Activated CD8-positive, alpha-beta T cell treated with anti-CD3 and anti-CD28 coated beads for 36 hours (primary cell): ENCODE measurements around the gene AHRR. TPM values are rescaled to one million over a fixed set of nuclear protein-coding genes. Genes with fewer than 3 reads are reported as not detected.

Experiments
- ATAC-seq: fragments of 200-7000 bp; cut with Tn5 transposase; one replicate; pipeline ENCODE4 v1.10.0; 2021; ENCODE audit warnings: mild to moderate bottlenecking, moderate library complexity
- CTCF ChIA-PET: fragments of 350-600 bp; sonication (Branson Sonifier 250); formaldehyde crosslinking; loops from one replicate; lab custom pipeline; 2021; ENCODE audit warnings: antibody characterized with exemption; lab: Charles Lee
- POLR2A ChIA-PET: fragments of 350-600 bp; sonication (Branson Sonifier 250); formaldehyde crosslinking; loops from one replicate; lab custom pipeline; 2021; ENCODE audit warnings: antibody characterized with exemption; lab: Charles Lee
- DNase-seq: peaks from one replicate; pipeline ENCODE4 v3.0.0-alpha.2; 2020
- H3K27ac Mint-ChIP-seq: one replicate; pipeline ENCODE4 v1.8.0; 2021; ENCODE audit warnings: mild to moderate bottlenecking, mixed read lengths
- H3K27me3 Mint-ChIP-seq: one replicate; pipeline ENCODE4 v1.8.0; 2021; ENCODE audit warnings: mixed read lengths
- H3K36me3 Mint-ChIP-seq: one replicate; pipeline ENCODE4 v1.8.0; 2021; ENCODE audit warnings: low read depth, mixed read lengths
- H3K4me1 Mint-ChIP-seq: one replicate; pipeline ENCODE4 v1.8.0; 2021; ENCODE audit warnings: low read depth, mixed read lengths
- H3K4me3 Mint-ChIP-seq: one replicate; pipeline ENCODE4 v1.8.0; 2021; ENCODE audit warnings: mild to moderate bottlenecking, moderate library complexity, mixed read lengths
- H3K9me3 Mint-ChIP-seq: one replicate; pipeline ENCODE4 v1.8.0; 2021; ENCODE audit warnings: mixed read lengths
- CTCF ChIP-seq: fragments of 200-600 bp; IDR thresholded peaks from one replicate; pipeline ENCODE4 v1.8.0; 2022; ENCODE audit warnings: antibody characterized with exemption, mild to moderate bottlenecking
- intact Hi-C: fragments of 100-400 bp; cut with micrococcal nuclease; formaldehyde crosslinking; loops from one replicate; pipeline ENCODE4 v1.10.0; 2022
- total RNA-seq, 2 experiments: library from RNA; stranded (reverse); gene quantifications; one replicate each; pipeline ENCODE4 v1.2.3, GENCODE V29; 2021

Gene AHRR
- total RNA-seq, 2 experiments from 2014 or later, result 26.3 to 27.9 TPM

GRCh38 chr5:458547-459353 lies 137.2 kb downstream of the AHRR start:
- Mint-ChIP-seq H3K27ac (peak overlapping the region; percentile 95), H3K27me3 (no peaks in the 10 kb centered on the region), H3K9me3 (no peaks in the 10 kb centered on the region), H3K36me3 (peaks cover 75% of the 10 kb centered on the region), H3K4me3 (peak overlapping the region; percentile 54), H3K4me1 (peaks cover 67% of the 10 kb centered on the region)
- ATAC-seq (peak; percentile 86), DNase-seq (peak; percentile 83)
- ChIA-PET POLR2A (interaction anchor here (1.1 to 4.3 kb wide), 4 partner anchors 12 to 19 kb away, joined by 3 to 31 read pairs (median 12); partner anchors contain the start of gene EXOC3), CTCF (interaction anchor here (0.9 to 1.9 kb wide), 3 partner anchors 11 to 14 kb away, joined by 4 to 5 read pairs (median 4); no protein-coding TSS in a partner anchor)
- intact Hi-C loops, result loop anchor here (10.0 kb wide), 1 partner anchor 156 kb away; the partner anchor contains the start of gene CEP72
- no peak for TF ChIP-seq CTCF

- ATAC-seq (no peak), DNase-seq (no peak)
- H3K9me3 Mint-ChIP-seq, result no peaks in the 10 kb centered on the region
- ChIA-PET POLR2A (interaction anchor here (2.1 to 4.3 kb wide), 3 partner anchors 11 to 15 kb away, joined by 5 to 31 read pairs (median 20); partner anchors contain the start of gene EXOC3), CTCF (interaction anchor here (1.7 to 1.9 kb wide), 2 partner anchors 13 to 15 kb away, joined by 4 to 5 read pairs; no protein-coding TSS in a partner anchor)
- H3K27me3 Mint-ChIP-seq, result no peaks in the 10 kb centered on the region
- peaks cover 74% of the 10 kb centered on the region for H3K36me3 Mint-ChIP-seq
- intact Hi-C loops, result loop anchor here (10.0 kb wide), 1 partner anchor 155 kb away; the partner anchor contains the start of gene CEP72
- no peak for TF ChIP-seq CTCF
- peak overlapping the region; percentile 54 for H3K4me3 Mint-ChIP-seq
- peak overlapping the region; percentile 95 for H3K27ac Mint-ChIP-seq
- peaks cover 68% of the 10 kb centered on the region for H3K4me1 Mint-ChIP-seq
These were observed 138.2 kb downstream of the AHRR start for GRCh38 chr5:459562-460272.

GRCh38 chr5:460273-460625 lies 138.7 kb downstream of the AHRR start:
- H3K27me3 Mint-ChIP-seq, result no peaks in the 10 kb centered on the region
- H3K27ac Mint-ChIP-seq, result peak overlapping the region; percentile 95
- peaks cover 68% of the 10 kb centered on the region for H3K4me1 Mint-ChIP-seq
- ChIA-PET CTCF (no interaction called here), POLR2A (interaction anchor here (4.3 kb wide), 1 partner anchor 11 kb away, joined by 31 read pairs; no protein-coding TSS in a partner anchor)
- no peak for DNase-seq
- intact Hi-C loops, result no loop called here
- peak overlapping the region; percentile 54 for H3K4me3 Mint-ChIP-seq
- no peak for TF ChIP-seq CTCF
- ATAC-seq, result no peak
- peaks cover 70% of the 10 kb centered on the region for H3K36me3 Mint-ChIP-seq
- H3K9me3 Mint-ChIP-seq, result no peaks in the 10 kb centered on the region

GRCh38 chr5:462051-462481 lies 140.6 kb downstream of the AHRR start:
- intact Hi-C loops, result no loop called here
- Mint-ChIP-seq H3K4me3 (no peak overlapping the region), H3K36me3 (peaks cover 68% of the 10 kb centered on the region), H3K27ac (peak overlapping the region; percentile 94), H3K4me1 (peaks cover 61% of the 10 kb centered on the region), H3K9me3 (no peaks in the 10 kb centered on the region), H3K27me3 (no peaks in the 10 kb centered on the region)
- POLR2A ChIA-PET, result interaction anchor here (4.3 kb wide), 1 partner anchor 9 kb away, joined by 31 read pairs; no protein-coding TSS in a partner anchor
- CTCF ChIA-PET, result no interaction called here
- DNase-seq (peak; percentile 1), ATAC-seq (no peak)
- TF ChIP-seq CTCF, result no peak
